Measurements from ENCODE around the gene ITGA4. TPM values are rescaled to one million over a fixed set of nuclear protein-coding genes. Genes with fewer than 3 reads are reported as not detected.

The ITGA4 gene
- total and polyA plus RNA-seq, 11 donors, result 0.23 to 16.5 (median 1.7) TPM

DNA sequence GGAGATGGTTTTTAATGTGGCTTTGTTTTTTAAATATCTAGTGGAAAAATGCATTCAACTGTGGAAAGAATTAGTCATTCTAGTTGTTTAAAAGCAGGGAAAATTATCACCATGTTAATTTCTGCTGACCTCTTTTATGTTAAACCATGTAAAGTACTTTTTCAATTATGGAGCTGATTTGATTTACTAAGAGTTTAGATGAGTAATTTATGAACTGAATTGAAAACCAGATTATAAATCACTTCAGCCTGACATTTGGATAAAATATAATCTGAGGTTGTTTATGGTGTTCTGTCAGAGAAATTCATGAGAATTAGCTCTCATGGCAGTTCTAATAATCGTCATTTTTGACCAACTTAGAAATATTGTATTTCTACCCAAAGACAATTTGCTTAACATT is 11.6 kb downstream of the ITGA4 start:
- H3K27me3 ChIP-seq, result no peaks in the 10 kb centered on the region
- TF ChIP-seq POLR2A (IDR thresholded peaks at IDR 0.05), result no peak
- no peak for TF ChIP-seq CTCF (IDR thresholded peaks at IDR 0.05)
- H3K4me3 ChIP-seq, result no peak overlapping the region
- 70 to 88% (median 85%) methylated on average over 1 of the region's 1 CpG for WGBS, 4 donors
- H3K9me3 ChIP-seq, result no peaks in the 10 kb centered on the region
- no peaks in the 10 kb centered on the region for H3K36me3 ChIP-seq
- intact Hi-C loops (cut with DNase I), result loop anchor here (5.0 to 10.0 kb wide), 8 partner anchors 164 to 1347 kb away; no protein-coding TSS in a partner anchor
- DNase-seq, result no peak
- no peak for ATAC-seq
- no peak overlapping the region for H3K27ac ChIP-seq
- H3K4me1 ChIP-seq, result peaks cover 0 to 37% (median 0%) of the 10 kb centered on the region in 12 donors

GRCh38 chr2:181471226-181471625 is 14.0 kb downstream of the ITGA4 start:
- TF ChIP-seq CTCF (IDR thresholded peaks at IDR 0.05) (no peak), POLR2A (IDR thresholded peaks at IDR 0.05) (no peak)
- H3K27ac ChIP-seq, result peak overlapping the region in 1 of 12 donors; percentile 8
- WGBS, 4 donors, result 80 to 86% (median 82%) methylated on average over 3 of the region's 3 CpGs

DNA sequence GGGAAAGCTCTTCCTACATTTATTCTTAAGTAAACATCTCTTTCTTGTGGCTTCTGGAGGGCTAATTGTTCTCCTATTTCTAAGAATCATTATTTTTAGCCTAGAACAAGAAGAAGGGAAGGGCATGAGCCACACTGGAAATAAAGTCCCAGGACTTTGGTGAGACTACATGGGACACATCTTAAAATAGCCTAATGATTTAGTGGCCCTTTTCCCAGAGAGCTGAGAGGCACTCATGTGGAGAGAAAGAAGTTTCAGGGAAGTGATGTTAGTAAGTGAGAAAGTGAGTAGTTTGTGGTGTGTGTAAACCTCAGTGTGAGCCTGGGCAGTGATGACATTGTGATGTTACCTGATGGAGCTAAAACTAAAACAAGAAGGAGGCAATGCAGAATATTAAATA is 14.6 kb downstream of the ITGA4 start:
- no peaks in the 10 kb centered on the region for H3K9me3 ChIP-seq
- DNase-seq, result no peak
- peak overlapping the region in 1 of 12 donors; percentile 7 for H3K27ac ChIP-seq
- peaks cover 0 to 16% (median 0%) of the 10 kb centered on the region in 12 donors for H3K4me1 ChIP-seq
- no peaks in the 10 kb centered on the region for H3K27me3 ChIP-seq
- no peak overlapping the region for H3K4me3 ChIP-seq
- ATAC-seq, result peak in 3 of 4 donors; percentile 47 to 77 (median 70)
- TF ChIP-seq CTCF (IDR thresholded peaks at IDR 0.05) (no peak), POLR2A (IDR thresholded peaks at IDR 0.05) (no peak)
- peaks cover 0 to 13% (median 0%) of the 10 kb centered on the region in 9 donors for H3K36me3 ChIP-seq
- intact Hi-C loops (cut with DNase I), result no loop called here

More at GRCh38 chr2:181471226-181471625, 14.0 kb downstream of the ITGA4 start:
- Histone ChIP-seq H3K9me3 (no peaks in the 10 kb centered on the region), H3K4me1 (peaks cover 0 to 19% (median 0%) of the 10 kb centered on the region in 12 donors), H3K36me3 (peaks cover 0 to 7% (median 0%) of the 10 kb centered on the region in 9 donors), H3K27me3 (no peaks in the 10 kb centered on the region), H3K4me3 (no peak overlapping the region)
- DNase-seq (no peak), ATAC-seq (no peak)
- intact Hi-C loops (cut with DNase I), result no loop called here

DNA sequence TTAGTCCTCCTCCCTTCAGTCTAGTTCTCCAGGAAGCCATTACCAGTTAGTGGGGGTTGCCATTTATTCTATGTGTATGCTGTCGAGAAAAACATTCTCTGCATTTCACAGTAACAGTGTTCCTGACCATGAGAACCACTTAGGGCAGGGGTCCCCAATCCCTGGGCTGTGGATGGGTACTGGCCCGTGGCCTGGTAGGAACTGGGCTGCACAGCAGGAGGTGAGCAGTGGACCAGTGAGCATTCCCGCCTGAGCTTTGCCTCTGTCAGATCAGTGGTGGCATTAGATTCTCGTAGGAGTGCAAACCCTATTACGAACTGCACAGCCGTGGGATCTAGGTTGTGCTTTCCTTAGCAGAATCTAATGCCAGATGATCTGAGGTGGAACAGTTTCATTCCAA is 15.8 kb downstream of the ITGA4 start:
- DNase-seq (no peak), ATAC-seq (no peak)
- WGBS, 4 donors, result 86 to 96% (median 89%) methylated on average over 5 to 6 of the region's 6 CpGs
- Histone ChIP-seq H3K27ac (no peak overlapping the region), H3K27me3 (no peaks in the 10 kb centered on the region), H3K36me3 (peaks cover 0 to 17% (median 0%) of the 10 kb centered on the region in 9 donors), H3K4me3 (no peak overlapping the region), H3K9me3 (no peaks in the 10 kb centered on the region), H3K4me1 (peaks cover 0 to 16% (median 0%) of the 10 kb centered on the region in 12 donors)
- intact Hi-C loops (cut with DNase I), result no loop called here
- TF ChIP-seq CTCF (IDR thresholded peaks at IDR 0.05) (no peak), POLR2A (IDR thresholded peaks at IDR 0.05) (no peak)
